Measurements from ENCODE around the gene ESYT3.
"Not testable (repeated sequence)": the region's sequence is repeated elsewhere in the genome, so short reads cannot be mapped to it uniquely, and the experiment has no call there.

The ESYT3 gene

GRCh38 chr3:138443521-138444503 lies 9.4 kb downstream of the ESYT3 start:
- no peak for DNase-seq

- no peak for DNase-seq
These were observed 10.8 kb downstream of the ESYT3 start for GRCh38 chr3:138445236-138445635.

- no peak for DNase-seq
These were observed 11.2 kb downstream of the ESYT3 start for GRCh38 chr3:138445654-138446053.

GRCh38 chr3:138448631-138449030 lies 14.2 kb downstream of the ESYT3 start:
- no peak for DNase-seq

- DNase-seq: no peak
These were observed 15.1 kb downstream of the ESYT3 start for GRCh38 chr3:138449490-138449889.

- no peak for DNase-seq
These were observed 15.8 kb downstream of the ESYT3 start for GRCh38 chr3:138450181-138450580.

GRCh38 chr3:138450704-138451424 lies 16.4 kb downstream of the ESYT3 start:
- DNase-seq: no peak

GRCh38 chr3:138451595-138452162 lies 17.3 kb downstream of the ESYT3 start:
- DNase-seq: no peak

GRCh38 chr3:138452436-138452835 lies 18.0 kb downstream of the ESYT3 start:
- no peak for DNase-seq

- not testable (repeated sequence) for DNase-seq
These were observed 19.5 kb downstream of the ESYT3 start for GRCh38 chr3:138453940-138454339.

- no peak for DNase-seq
These were observed 21.6 kb downstream of the ESYT3 start for GRCh38 chr3:138455801-138456716.

GRCh38 chr3:138456961-138457862 lies 22.8 kb downstream of the ESYT3 start:
- no peak for DNase-seq

GRCh38 chr3:138457863-138458735 lies 23.7 kb downstream of the ESYT3 start:
- DNase-seq: no peak

GRCh38 chr3:138458774-138459499 lies 24.5 kb downstream of the ESYT3 start:
- DNase-seq: no peak

GRCh38 chr3:138459619-138460535 lies 25.5 kb downstream of the ESYT3 start:
- no peak for DNase-seq

- DNase-seq: no peak
These were observed 26.3 kb downstream of the ESYT3 start for GRCh38 chr3:138460536-138461205.

- no peak for DNase-seq
These were observed 26.8 kb downstream of the ESYT3 start for GRCh38 chr3:138461246-138461645.

GRCh38 chr3:138461896-138462295 lies 27.5 kb downstream of the ESYT3 start:
- DNase-seq: no peak

All from stimulated activated CD4-positive, alpha-beta T cell treated with anti-CD3 and anti-CD28 coated beads, Interleukin-4, amount 100 ng/mL, for 24 hours (primary cell).